GM23338 (cell line): ENCODE measurements around the gene FAF1.

Experiments
- CREB1 ChIP-seq: fragments of 250-450 bp; sonication (Bioruptor Pico); IDR thresholded peaks from 2 replicates; pipeline ENCODE4 v1.5.0; 2020; ENCODE audit warnings: low read depth, mild to moderate bottlenecking, moderate library complexity
- EZH2 ChIP-seq: fragments of 200-600 bp; sonication (generic); IDR thresholded peaks from one replicate; pipeline ENCODE4 v1.8.0; 2017; ENCODE audit warnings: antibody characterized with exemption, mild to moderate bottlenecking, low read depth; ENCODE audit not compliant: unreplicated experiment
- POLR2AphosphoS5 ChIP-seq: IDR thresholded peaks from 2 replicates; pipeline ENCODE4 v1.6.1; 2016; ENCODE audit warnings: antibody characterized with exemption, low read depth
- TF ChIP-seq, protein P1 (sequence below), 2 experiments: fragments of 200-600 bp in 1 of 2; sonication (generic) in 1 of 2; conservative IDR thresholded peaks; 2 replicates each; pipeline versions ENCODE4 v1.5.1 to v1.6.1; 2016 to 2017; ENCODE audit warnings: antibody characterized with exemption in 2 of 2, low read depth in 2 of 2, mild to moderate bottlenecking in 2 of 2, moderate library complexity in 1 of 2
- TF ChIP-seq, protein P2 (sequence below): IDR thresholded peaks from one replicate; pipeline ENCODE4 v1.6.1; 2018; ENCODE audit warnings: antibody characterized with exemption; ENCODE audit not compliant: unreplicated experiment

DNA sequence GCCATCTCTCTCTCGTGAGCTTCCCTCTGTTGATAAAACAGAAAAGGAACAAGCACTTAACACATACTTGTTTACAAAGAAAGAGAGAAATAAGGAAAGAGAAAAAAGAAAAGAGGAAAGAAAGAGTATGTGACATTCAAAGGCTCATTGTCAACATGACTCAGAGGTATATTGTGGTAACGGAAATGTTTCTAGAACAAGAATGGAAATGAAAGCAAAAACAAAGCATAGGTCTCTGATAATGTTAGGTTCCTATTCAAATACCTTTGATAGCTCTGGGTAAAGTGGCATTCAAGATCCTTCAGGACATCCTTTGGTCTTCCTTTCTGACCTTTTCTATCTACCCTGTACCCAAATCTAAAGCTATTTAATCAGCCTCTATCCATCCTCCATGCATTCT is 469.4 kb downstream of the FAF1 start:
- TF ChIP-seq, protein P1, sequence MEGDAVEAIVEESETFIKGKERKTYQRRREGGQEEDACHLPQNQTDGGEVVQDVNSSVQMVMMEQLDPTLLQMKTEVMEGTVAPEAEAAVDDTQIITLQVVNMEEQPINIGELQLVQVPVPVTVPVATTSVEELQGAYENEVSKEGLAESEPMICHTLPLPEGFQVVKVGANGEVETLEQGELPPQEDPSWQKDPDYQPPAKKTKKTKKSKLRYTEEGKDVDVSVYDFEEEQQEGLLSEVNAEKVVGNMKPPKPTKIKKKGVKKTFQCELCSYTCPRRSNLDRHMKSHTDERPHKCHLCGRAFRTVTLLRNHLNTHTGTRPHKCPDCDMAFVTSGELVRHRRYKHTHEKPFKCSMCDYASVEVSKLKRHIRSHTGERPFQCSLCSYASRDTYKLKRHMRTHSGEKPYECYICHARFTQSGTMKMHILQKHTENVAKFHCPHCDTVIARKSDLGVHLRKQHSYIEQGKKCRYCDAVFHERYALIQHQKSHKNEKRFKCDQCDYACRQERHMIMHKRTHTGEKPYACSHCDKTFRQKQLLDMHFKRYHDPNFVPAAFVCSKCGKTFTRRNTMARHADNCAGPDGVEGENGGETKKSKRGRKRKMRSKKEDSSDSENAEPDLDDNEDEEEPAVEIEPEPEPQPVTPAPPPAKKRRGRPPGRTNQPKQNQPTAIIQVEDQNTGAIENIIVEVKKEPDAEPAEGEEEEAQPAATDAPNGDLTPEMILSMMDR (conservative IDR thresholded peaks at IDR 0.05; ENCODE audit: low read depth in 2 of 2): no peak
- no peak for TF ChIP-seq POLR2AphosphoS5
- no peak for TF ChIP-seq EZH2
- no peak for TF ChIP-seq CREB1 (CRISPR knock-in tag)
- TF ChIP-seq, protein P2, sequence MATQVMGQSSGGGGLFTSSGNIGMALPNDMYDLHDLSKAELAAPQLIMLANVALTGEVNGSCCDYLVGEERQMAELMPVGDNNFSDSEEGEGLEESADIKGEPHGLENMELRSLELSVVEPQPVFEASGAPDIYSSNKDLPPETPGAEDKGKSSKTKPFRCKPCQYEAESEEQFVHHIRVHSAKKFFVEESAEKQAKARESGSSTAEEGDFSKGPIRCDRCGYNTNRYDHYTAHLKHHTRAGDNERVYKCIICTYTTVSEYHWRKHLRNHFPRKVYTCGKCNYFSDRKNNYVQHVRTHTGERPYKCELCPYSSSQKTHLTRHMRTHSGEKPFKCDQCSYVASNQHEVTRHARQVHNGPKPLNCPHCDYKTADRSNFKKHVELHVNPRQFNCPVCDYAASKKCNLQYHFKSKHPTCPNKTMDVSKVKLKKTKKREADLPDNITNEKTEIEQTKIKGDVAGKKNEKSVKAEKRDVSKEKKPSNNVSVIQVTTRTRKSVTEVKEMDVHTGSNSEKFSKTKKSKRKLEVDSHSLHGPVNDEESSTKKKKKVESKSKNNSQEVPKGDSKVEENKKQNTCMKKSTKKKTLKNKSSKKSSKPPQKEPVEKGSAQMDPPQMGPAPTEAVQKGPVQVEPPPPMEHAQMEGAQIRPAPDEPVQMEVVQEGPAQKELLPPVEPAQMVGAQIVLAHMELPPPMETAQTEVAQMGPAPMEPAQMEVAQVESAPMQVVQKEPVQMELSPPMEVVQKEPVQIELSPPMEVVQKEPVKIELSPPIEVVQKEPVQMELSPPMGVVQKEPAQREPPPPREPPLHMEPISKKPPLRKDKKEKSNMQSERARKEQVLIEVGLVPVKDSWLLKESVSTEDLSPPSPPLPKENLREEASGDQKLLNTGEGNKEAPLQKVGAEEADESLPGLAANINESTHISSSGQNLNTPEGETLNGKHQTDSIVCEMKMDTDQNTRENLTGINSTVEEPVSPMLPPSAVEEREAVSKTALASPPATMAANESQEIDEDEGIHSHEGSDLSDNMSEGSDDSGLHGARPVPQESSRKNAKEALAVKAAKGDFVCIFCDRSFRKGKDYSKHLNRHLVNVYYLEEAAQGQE: no peak
